Measurements from ENCODE around the gene LAMA1.

- TF ChIP-seq POLR2AphosphoS5 (IDR thresholded peaks at IDR 0.05; ENCODE audit: low read depth, low read length), result no peak
- no peak for TF ChIP-seq SPI1 (IDR thresholded peaks at IDR 0.05; ENCODE audit: low read depth, low read length)
- TF ChIP-seq POLR2A (IDR thresholded peaks at IDR 0.05; ENCODE audit: low read depth, low read length), result no peak
- no peak for TF ChIP-seq TAF1 (IDR thresholded peaks at IDR 0.05; ENCODE audit: low read depth, low read length)
Observed at GRCh38 chr18:6994056-6994770, 123.4 kb downstream of the LAMA1 start.

All from GM12891 (cell line).